ENCODE results near the gene PRCC.
A peak's percentile ranks its signal among the peaks of the same experiment; 100 is the strongest.

PRCC gene

GRCh38 chr1:156809281-156809680 lies 41.9 kb downstream of the PRCC start:
- TF ChIP-seq CTCF (IDR thresholded peaks at IDR 0.05; ENCODE audit: borderline replicate concordance, control extremely low read depth, extremely low read depth, insufficient read depth, missing control alignments), result no peak
- no peak for DNase-seq (ENCODE audit: low spot score)
- in situ Hi-C loops (cut with MboI; ENCODE audit: low sequenced_read_pairs, unreplicated experiment), result no loop called here

GRCh38 chr1:156809711-156810366 lies 42.5 kb downstream of the PRCC start:
- TF ChIP-seq CTCF (IDR thresholded peaks at IDR 0.05; ENCODE audit: borderline replicate concordance, control extremely low read depth, extremely low read depth, insufficient read depth, missing control alignments), result no peak
- in situ Hi-C loops (cut with MboI; ENCODE audit: low sequenced_read_pairs, unreplicated experiment), result no loop called here

GRCh38 chr1:156811168-156811567 lies 43.8 kb downstream of the PRCC start:
- in situ Hi-C loops (cut with MboI; ENCODE audit: low sequenced_read_pairs, unreplicated experiment), result no loop called here
- no peak for TF ChIP-seq CTCF (IDR thresholded peaks at IDR 0.05; ENCODE audit: borderline replicate concordance, control extremely low read depth, extremely low read depth, insufficient read depth, missing control alignments)
- no peak for DNase-seq (ENCODE audit: low spot score)

More at GRCh38 chr1:156809711-156810366, 42.5 kb downstream of the PRCC start:
- no peak for DNase-seq (ENCODE audit: low spot score)

GRCh38 chr1:156812293-156812990 lies 45.1 kb downstream of the PRCC start:
- no peak for TF ChIP-seq CTCF (IDR thresholded peaks at IDR 0.05; ENCODE audit: borderline replicate concordance, control extremely low read depth, extremely low read depth, insufficient read depth, missing control alignments)
- in situ Hi-C loops (cut with MboI; ENCODE audit: low sequenced_read_pairs, unreplicated experiment), result no loop called here
- no peak for DNase-seq (ENCODE audit: low spot score)

GRCh38 chr1:156813298-156813697 lies 46.0 kb downstream of the PRCC start:
- in situ Hi-C loops (cut with MboI; ENCODE audit: low sequenced_read_pairs, unreplicated experiment), result no loop called here
- no peak for TF ChIP-seq CTCF (IDR thresholded peaks at IDR 0.05; ENCODE audit: borderline replicate concordance, control extremely low read depth, extremely low read depth, insufficient read depth, missing control alignments)
- DNase-seq (ENCODE audit: low spot score), result no peak

- in situ Hi-C loops (cut with MboI; ENCODE audit: low sequenced_read_pairs, unreplicated experiment), result no loop called here
- peak; percentile 66 for TF ChIP-seq CTCF (IDR thresholded peaks at IDR 0.05; ENCODE audit: borderline replicate concordance, control extremely low read depth, extremely low read depth, insufficient read depth, missing control alignments)
- peak; percentile 87 for DNase-seq (ENCODE audit: low spot score)
These were observed 46.6 kb downstream of the PRCC start for GRCh38 chr1:156813750-156814570.
